AG08396 (cell line): ENCODE data around the gene TMEM204.

Experiments used
- DNase-seq: peaks from one replicate; pipeline ENCODE4 v3.0.0; 2012; ENCODE audit warnings: low spot score, mixed read lengths

Gene TMEM204

DNA sequence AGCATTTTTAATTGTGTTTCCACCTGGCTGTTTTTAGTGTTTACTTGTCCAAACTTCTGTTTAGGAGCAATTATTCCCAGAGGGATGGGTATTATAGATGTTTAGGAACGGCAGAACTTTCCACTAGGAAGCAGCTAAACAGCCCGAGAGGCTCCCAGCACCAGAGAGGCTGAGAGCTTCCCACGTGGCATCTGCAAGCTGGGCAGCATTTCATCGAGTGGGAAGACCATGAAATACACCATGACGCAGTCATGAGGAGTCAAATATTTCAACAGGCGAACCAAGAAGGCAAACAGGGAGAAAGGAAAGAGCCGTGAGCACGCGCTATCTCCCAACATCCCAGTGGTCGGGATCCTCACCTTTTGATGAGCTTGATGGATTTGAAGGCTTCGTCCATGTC is 24.1 kb downstream of the TMEM204 start:
- DNase-seq: no peak

DNA sequence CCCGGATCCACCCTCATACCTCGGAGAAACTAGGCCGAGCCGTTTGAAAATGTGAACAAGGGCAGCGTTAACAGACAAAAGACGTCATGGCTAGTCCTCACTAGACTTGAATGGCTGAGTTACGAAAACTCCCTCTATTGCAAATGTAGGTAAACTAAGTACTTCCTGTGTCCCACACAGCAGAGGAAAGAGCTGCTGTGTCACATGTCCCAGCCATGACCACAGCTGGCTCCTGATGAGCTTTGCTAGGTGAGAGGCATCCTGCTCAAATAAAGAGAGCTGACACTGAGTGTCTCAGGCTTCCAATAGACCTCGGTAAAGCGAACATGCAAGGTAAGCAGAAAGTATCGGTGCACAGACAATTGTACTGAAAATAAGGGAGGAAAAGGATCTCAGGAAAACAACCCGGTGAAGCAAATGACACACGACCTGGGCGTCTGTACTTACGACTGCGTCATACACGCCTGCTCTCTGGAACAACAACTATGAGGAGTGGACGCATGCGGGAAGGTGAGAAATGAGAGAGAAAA is 26.0 kb downstream of the TMEM204 start:
- no peak for DNase-seq

DNA sequence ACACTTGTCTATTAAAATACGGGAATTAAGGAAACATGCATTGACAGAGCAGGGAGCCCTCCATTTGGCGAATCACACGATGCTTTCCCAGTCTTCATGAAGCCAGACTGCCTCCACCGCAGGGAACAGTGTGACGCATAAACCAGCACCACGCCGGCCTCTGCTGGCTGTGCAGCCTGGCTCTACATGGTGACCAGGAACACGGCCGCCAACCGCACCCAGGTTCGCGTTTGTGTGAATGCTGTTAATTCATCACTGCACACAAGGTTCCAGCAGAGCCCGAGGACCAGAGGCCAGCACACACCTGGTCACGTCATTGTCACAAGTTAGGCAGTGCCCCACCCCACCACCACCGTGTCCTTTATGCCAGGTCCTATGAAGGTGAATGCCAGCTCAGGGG is 26.7 kb downstream of the TMEM204 start:
- DNase-seq: no peak

DNA sequence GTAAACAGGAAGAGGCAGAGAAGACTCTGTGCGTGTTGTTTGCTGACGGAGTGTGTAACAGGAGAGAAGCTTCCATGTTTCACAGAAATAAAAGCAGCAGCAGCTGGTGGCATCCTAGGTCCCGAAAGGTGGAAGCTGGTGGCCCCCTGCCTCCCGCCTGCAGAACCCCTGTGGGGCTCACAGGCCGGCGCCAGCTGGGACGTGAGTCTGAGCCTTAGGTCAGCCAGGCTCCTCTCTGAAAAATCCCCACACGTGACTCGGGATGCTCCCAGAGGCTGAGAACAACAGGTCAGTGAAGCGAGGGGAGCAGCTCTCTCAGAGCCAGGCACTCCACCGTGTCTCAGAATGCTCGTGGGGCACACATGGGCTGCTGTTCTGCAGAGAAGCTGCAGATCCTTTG is 27.4 kb downstream of the TMEM204 start:
- no peak for DNase-seq

DNA sequence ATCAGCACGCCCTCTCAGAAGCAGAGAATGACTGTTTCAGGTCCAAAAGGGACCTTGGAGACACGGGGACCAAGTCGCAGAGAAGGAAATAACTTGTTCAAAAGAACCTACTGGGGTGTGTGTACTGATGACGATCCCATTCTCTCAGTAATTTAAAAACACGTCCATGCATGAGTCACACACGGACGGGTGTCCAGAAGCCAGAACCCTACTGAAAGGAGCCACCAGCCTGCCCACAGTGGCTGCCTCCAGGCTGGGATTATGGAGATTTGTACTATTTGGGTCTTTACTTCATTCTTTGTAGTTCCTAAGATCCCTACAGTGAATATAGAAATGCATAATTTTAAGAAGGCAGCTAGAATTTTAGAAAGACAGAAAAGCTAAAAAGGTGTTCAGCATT is 27.8 kb downstream of the TMEM204 start:
- no peak for DNase-seq

DNA sequence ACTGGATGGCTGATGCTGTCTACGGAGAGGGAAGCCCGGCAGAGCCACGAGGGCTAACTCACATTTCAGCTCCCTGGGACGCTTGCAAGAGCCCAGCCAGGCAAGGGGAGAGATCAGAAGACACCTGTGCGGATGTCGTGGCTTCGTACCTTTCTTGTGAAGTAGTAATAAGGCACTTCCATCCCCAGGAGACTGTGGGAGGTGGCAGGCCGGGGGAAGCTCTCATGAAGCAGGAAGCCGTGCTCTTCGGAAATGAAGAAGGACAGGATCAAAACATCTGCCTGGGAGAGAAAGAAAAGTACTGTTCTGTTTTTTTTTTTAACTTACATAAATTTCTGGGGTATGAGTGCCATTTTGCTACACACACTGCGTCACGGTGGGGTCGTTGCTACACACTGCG is 28.4 kb downstream of the TMEM204 start:
- no peak for DNase-seq

DNA sequence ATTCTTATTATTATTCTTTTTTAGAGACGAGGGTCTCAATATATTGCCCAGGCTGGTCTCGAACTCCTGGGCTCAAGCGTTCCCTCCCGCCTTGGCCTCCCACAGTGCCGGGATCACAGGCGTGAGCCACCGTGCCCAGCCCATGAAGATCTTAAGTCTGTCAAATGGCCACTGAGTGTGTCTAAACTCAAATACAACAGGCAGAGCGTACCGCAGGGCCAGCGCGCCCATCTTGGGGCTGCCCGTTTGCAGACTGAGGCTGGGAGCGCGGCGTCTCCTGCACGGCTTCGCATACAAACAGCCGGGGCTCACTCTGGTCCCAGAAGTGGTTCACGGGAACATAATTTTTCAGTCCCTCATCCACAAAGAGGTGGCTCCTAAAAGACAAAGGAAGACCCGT is 30.3 kb downstream of the TMEM204 start:
- DNase-seq: no peak

DNA sequence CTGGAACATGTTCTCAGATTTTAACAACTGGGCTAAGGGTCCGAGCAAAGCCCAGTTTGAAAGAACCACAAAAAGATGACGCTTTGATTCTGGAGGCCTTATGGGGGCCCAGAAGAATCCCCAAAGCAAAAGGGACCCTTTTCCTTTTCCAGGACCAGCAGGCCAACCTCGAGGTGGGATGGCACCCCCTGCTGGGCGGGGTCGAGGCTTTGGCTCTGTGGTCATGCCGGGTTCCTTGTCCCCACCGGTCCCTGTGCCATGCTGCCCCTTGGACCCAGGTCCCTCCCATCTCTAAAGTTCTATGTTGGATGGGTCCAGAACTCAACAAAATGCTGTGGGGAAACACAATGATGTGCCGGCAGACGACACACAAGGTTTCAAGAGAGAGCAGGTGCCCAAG is 30.9 kb downstream of the TMEM204 start:
- no peak for DNase-seq

DNA sequence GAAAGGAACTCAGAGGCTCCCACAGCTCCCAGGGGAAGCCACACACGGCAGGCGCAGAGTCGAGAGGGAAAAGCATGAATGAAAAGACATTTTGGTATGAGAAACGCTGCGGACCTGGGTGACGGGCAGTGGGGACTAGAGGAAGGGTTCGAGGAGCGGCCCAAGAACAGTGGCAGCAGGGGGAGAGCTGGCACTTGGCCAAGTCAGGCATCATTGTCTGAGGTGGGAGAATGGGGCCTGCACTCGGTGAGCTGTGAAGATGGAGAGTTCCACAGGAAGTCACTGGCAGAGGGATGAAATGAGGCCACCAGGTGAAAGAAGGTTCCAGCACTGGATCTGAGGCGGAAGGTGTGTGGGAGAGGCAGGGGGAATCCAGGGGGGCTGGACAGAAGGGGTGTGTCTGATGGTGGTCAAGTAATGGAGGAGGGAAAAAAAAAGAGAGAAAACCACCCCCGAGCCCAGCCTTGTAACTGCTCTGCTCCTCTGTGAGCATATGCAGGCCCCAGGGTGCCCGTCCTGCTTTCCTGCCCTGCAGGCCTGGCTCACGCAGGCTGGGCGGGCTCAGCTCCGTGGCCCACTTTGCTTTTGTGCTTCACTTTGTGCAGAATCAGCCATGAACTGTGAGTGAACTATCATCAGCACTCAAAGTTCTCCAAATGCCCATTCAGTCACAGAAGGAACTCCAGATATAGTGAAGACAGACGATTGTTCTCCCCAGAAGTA is 31.8 kb downstream of the TMEM204 start:
- no peak for DNase-seq

DNA sequence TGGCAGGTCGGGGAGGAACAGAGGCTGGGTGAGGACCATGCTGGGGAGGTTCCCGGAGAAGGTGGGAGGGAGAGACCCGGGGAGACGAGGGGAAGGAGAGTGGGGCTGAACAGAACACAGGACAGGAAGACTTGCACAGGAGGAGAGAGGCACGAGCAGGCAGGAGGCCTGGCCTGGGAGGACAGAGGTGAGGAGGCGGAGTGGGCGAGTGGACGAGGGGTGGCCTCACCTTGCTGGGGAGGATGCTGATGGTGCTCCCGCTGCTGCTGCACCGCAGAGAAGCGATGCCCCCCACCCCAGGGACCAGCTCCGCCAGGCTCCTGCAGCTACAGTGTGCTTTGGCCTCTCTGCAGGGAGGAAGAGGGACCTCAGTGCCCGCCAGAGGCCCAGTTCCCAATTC is 34.5 kb downstream of the TMEM204 start:
- no peak for DNase-seq

DNA sequence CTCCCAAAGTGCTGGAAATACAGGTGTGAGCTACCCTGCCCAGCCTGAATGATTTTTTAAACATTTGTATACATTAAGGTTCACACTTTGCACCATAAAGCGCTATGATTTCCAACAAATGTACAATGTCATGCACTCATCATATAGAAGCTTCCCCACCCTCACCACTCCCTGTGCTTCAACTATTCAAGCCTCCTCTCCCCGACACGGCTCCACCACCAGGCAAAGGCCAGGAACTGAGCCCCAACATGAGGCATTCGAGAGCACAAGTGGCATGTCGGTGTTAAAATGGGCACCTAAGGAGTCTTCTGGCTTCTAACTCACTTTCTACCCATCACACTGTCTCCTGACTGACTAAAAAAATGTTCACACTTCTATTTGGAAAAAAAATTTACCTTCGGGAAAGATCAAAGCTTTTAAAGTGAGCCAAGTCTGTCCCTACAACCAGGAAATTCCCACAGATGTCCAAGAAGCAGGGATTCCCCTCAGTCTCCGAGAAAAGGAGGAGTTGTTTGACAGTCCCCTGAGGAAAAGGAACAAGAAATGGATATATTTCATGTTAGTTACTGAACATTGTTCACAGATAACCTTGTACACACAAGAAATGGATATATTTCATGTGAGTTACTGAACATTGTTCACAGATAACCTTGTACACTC is 37.7 kb downstream of the TMEM204 start:
- no peak for DNase-seq

DNA sequence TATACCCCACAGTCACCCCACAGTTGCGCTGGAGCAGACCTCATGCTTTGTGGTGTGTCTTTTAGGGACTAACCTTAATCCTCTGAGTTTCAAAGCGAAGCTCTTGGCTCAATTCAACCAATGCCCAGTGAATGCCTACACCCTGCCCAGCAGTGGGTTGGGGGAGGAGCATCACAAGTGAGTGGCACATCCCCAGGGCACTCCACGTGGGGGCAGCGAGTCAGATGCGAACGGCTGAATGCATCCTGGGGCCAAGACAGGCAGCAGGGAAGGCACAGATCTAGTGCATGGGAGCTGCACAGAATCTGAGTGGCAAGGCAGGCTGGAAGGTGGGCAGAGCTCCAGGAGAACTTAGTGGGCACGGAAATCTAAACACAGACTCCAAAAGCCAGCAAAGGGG is 39.2 kb downstream of the TMEM204 start:
- DNase-seq: no peak

DNA sequence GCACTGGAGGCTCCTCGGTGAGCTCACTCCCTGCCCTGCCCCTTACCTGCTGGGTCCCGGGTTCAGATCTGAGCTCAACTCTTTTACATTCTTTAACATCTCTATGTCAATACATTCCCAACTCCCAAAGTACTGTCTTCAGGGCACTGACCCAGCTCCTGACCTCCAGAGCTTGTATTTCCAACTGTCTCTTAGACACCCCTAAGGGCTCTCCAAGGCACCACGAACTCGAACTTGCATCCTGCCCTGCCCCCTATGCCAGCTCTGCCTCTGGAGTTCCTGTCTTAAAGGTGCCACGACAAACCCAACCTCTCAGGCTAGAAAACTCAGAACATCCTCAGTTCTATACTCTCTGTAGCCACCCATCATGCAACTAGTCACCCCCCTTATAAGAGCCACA is 39.8 kb downstream of the TMEM204 start:
- no peak for DNase-seq

DNA sequence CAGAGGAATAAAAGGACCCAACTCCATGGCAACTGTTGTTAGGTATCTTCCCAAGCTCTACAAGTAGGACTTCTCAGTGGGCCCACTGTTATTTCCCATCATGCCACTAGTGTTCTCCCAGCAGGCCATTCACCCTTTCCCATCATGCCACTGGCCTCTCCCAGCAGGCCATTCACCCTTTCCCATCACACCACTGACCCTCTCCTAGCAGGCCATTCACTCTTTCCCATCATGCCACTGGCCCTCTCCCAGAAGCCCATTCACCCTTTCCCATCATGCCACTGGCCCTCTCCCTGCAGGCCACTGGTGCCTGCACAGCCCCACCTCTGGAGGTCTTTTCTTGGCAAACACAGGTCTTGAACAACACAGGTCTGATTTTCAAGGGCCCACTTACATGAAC is 42.1 kb downstream of the TMEM204 start:
- no peak for DNase-seq

DNA sequence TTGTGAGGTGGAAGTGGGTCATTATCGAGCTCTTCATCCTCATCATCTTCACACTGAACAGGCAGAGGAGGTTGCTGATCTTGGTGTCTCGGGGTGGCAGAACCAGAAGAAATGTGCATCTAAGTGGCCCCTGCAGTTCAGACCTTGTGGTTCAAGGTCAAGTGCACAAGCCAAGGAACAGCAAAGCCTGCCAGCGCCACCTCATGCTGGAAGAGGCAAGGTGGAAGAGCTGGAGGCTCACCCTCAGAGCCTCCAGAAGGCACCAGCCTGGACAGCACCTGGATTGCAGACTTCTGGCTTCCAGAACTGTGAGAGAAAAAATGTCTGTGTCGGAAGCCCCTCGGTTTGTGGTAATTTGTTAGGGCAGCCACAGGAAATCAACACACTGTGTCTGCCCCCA is 45.7 kb downstream of the TMEM204 start:
- DNase-seq: no peak

DNA sequence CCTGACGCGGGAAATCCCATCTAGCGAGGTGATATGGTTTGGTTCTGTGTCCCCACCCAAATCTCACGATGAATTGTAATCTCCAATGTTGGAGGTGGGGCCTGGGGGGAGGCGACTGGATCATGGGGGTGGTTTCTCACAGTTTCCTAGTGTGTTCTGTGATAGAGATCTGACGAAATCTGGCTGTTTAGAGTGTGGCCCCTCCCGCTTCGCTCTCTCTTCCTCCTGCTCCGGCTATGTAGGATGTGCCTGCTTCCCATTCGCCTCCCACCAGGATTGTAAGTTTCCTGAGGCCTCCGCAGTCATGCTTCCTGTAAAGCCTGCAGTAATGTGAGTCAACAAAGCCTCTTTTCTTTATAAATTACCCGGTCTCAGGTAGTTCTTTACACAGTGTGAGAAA is 46.8 kb downstream of the TMEM204 start:
- DNase-seq: no peak

DNA sequence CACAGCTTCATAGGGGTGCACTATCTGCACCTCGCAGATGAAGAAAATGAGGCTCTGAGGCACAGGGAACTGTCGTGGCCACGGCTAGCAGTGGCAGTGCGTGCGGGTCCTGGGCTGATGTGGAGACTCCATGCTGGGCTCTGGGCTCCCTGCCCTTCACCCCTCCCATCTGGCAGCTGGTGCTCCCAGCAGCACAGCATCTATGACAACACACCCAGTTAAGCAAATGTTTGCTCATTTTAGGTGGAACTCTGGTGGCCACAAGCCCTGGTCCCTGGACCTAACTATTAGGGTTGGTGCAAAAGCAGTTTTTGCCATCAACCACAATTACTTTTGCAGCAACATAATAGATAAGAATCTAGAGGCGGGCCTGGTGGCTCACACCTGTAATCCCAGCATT is 47.5 kb downstream of the TMEM204 start:
- no peak for DNase-seq

DNA sequence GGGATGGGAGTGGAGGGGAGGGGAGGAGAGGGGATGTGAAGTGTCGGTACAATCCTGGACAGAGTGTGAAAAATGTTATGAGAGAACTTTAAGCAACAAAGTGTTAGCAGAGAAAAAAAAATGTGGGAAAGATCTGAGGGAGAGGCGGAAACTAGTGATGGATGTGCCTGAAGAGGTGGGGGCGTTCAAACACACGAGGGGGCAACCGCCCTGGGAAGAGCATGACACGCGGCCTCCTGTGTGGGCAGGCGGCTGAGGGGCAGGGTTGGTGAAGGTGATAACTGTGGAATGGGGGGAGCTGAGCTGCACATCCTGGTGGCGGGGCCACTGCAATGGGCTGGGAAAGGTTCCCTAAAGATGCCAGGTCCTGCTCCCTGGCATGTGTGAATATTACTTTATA is 48.3 kb downstream of the TMEM204 start:
- DNase-seq: no peak

DNA sequence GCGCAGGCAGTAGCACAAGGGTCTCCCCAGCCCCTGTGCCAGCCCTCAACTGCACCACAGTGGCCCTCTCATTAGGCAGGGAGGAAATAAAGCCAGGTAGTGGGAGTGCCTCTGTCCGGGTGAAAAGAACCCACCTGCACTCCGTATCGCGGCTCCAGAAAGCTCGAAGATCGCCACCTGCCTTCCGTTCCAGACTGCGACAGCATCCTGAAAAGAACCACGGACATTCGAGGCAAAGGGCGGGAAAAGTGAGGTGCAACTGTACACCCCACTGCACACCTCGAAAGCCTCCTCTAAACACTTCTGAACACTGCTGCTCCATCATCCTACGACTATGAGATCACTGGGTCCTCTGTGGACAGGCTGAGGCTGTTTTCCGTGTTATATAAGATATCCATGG is 49.7 kb downstream of the TMEM204 start:
- DNase-seq: no peak

DNA sequence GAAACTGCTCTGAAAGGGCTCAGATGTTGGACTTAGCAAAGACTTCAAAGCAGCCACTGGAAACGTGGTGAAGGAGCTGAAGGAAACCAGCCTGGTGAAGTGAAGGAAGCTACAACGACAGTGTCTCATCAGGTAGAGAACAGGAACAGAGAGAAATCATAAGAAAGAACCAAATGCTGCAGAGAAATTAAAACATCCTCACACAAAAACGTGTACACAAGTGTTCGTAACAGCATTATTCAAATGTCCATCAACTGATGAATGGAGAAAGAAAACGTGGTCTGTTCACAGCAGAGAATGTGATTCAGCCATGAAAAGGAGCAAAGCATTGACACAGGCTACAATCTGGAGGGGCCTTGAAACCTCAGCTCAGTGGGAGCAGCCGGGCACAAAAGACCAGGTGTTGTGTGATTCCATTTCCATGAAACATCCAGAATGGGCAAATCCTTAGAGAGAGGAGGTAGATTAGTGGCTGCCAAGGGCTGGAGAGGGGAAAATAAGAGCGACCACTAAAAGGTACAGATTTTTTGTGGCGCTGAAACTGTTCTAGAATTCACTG is 51.5 kb downstream of the TMEM204 start:
- no peak for DNase-seq

DNA sequence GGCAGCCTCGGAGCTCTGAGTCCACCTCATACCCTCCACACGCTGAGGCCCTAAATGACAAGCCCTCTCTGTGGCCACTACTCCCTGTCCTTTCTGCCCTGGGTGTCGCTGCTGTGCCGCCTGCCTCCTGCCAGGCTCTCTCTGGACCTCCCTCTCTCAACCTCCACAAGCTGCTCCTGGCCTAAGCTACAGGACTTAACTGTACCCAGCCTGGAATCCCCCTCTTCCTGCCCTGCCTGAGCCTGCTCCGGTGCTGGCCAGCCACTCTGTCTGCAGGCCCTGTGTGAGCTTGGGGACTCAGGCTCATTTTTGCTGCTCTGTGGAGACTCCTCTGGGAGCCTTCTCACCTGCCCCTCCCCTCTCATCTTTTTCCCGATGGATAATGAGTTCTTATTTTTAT is 56.9 kb downstream of the TMEM204 start:
- no peak for DNase-seq

DNA sequence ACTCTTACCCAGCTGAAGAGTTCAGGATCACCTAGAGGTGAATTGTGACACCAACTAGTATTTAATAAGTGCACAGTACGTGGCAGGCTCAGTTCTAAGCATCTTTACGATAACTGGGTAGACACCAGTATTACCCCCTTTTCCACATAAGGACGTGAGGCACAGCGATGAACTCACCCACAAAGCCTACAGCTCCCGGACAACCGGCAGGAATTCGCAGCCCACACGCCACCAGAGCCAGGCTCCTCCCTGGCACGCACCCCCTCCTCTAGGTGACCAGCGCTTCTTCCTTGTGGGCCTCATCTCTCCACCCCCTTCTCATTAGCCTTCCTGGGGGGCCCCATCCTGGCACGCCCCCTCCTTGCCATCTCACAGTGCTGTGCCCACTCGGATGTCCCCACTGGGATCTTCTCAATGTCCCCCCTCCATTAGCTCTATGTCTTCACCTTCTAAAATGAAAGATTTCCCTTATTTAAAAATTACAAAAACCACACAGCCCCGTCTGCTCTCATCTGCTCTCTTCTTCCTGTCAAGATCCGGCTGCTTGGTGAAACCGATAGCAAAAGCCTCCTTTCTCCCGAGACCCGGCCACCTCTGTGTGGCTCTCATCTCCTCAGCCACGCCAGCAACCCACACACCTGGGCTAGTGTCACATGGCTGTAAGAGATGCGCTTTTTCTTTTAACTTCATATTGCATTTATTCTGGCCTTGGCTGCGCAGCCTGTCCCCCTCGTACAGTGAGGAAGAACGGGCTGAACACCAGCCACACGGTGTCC is 57.7 kb downstream of the TMEM204 start:
- no peak for DNase-seq

DNA sequence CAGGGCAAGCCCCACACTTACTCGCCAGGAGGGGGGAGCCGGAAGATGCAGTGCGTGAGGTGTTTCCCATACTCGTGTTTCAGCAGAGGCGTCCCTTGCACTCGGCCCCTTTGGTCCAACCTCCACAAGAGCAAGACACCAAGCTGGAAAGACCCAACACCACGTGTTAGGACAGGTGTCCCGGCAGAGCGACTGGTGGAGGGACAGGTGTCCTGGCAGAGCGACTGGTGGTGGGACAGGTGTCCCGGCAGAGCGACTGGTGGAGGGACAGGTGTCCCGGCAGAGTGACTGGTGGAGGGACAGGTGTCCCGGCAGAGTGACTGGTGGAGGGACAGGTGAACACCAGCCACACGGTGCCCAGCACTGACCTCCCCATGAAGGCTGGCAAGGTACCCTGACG is 59.0 kb downstream of the TMEM204 start:
- no peak for DNase-seq
